ENCODE measurements around the gene MGAT5. TPM values are rescaled to one million over a fixed set of nuclear protein-coding genes. Genes with fewer than 3 reads are reported as not detected.
"Not testable (repeated sequence)": the region's sequence is repeated elsewhere in the genome, so short reads cannot be mapped to it uniquely, and the experiment has no call there.

Gene MGAT5
- total RNA-seq, 1 donor from 2014 or later = 21.2 TPM

GRCh38 chr2:134293719-134294537 is 40.1 kb downstream of the MGAT5 start:
- Histone ChIP-seq H3K9me3 (ENCODE audit: low read depth) (no peaks in the 10 kb centered on the region), H3K36me3 (no peaks in the 10 kb centered on the region), H3K4me3 (no peak overlapping the region), H2AFZ (replicated peaks) (no peak overlapping the region), H3K79me2 (ENCODE audit: low read depth) (no peaks in the 10 kb centered on the region), H4K20me1 (ENCODE audit: low read depth) (no peaks in the 10 kb centered on the region), H3F3A (ENCODE audit: low read depth) (no peaks in the 10 kb centered on the region), H3K27me3 (no peaks in the 10 kb centered on the region), H3K4me1 (no peaks in the 10 kb centered on the region), H3K9ac (no peak overlapping the region), H3K4me2 (no peak overlapping the region), H3K27ac (no peak overlapping the region)
- Mint-ChIP-seq H3K36me3 (no peaks in the 10 kb centered on the region), H3K27me3 (ENCODE audit: insufficient read depth, low read depth) (no peaks in the 10 kb centered on the region), H3K27ac (no peak overlapping the region), H3K4me3 (no peak overlapping the region), H3K9me3 (no peaks in the 10 kb centered on the region), H3K4me1 (no peaks in the 10 kb centered on the region)
- no peak for DNase-seq (ENCODE audit: low spot score)
- TF ChIP-seq EZH2phosphoT487 (IDR thresholded peaks at IDR 0.05) (no peak), EZH2 (IDR thresholded peaks at IDR 0.05) (no peak), CTCF (IDR thresholded peaks at IDR 0.05) (no peak)

GRCh38 chr2:134294598-134294997 is 40.7 kb downstream of the MGAT5 start:
- not testable (repeated sequence) for H3K9me3 ChIP-seq (ENCODE audit: low read depth); H3F3A ChIP-seq (ENCODE audit: low read depth); H3K27ac Mint-ChIP-seq; H3K4me1 ChIP-seq; H3K79me2 ChIP-seq (ENCODE audit: low read depth); H3K27ac ChIP-seq; H3K4me3 ChIP-seq; H3K4me2 ChIP-seq; H3K4me1 Mint-ChIP-seq; H3K9me3 Mint-ChIP-seq; H2AFZ ChIP-seq (replicated peaks); H3K36me3 ChIP-seq; H3K4me3 Mint-ChIP-seq; H3K9ac ChIP-seq; H3K27me3 ChIP-seq; H3K36me3 Mint-ChIP-seq; H4K20me1 ChIP-seq (ENCODE audit: low read depth); DNase-seq (ENCODE audit: low spot score); H3K27me3 Mint-ChIP-seq (ENCODE audit: insufficient read depth, low read depth)

GRCh38 chr2:134295441-134295840 is 41.6 kb downstream of the MGAT5 start:
- DNase-seq (ENCODE audit: low spot score) = no peak
- Mint-ChIP-seq H3K27me3 (ENCODE audit: insufficient read depth, low read depth) (no peaks in the 10 kb centered on the region), H3K9me3 (no peaks in the 10 kb centered on the region), H3K4me1 (no peaks in the 10 kb centered on the region), H3K36me3 (no peaks in the 10 kb centered on the region), H3K27ac (no peak overlapping the region), H3K4me3 (no peak overlapping the region)
- Histone ChIP-seq H3K9me3 (ENCODE audit: low read depth) (no peaks in the 10 kb centered on the region), H3K4me3 (no peak overlapping the region), H3K27me3 (no peaks in the 10 kb centered on the region), H2AFZ (replicated peaks) (no peak overlapping the region), H4K20me1 (ENCODE audit: low read depth) (no peaks in the 10 kb centered on the region), H3K4me2 (no peak overlapping the region), H3K4me1 (no peaks in the 10 kb centered on the region), H3K27ac (no peak overlapping the region), H3K79me2 (ENCODE audit: low read depth) (no peaks in the 10 kb centered on the region), H3K9ac (no peak overlapping the region), H3F3A (ENCODE audit: low read depth) (no peaks in the 10 kb centered on the region), H3K36me3 (no peaks in the 10 kb centered on the region)
- TF ChIP-seq EZH2phosphoT487 (IDR thresholded peaks at IDR 0.05) = no peak
- TF ChIP-seq CTCF (IDR thresholded peaks at IDR 0.05) = no peak
- no peak for TF ChIP-seq EZH2 (IDR thresholded peaks at IDR 0.05)

GRCh38 chr2:134296301-134296700 is 42.4 kb downstream of the MGAT5 start:
- Mint-ChIP-seq H3K4me1 (peaks cover under 1% of the 10 kb centered on the region), H3K4me3 (no peak overlapping the region), H3K27ac (no peak overlapping the region), H3K9me3 (no peaks in the 10 kb centered on the region), H3K36me3 (no peaks in the 10 kb centered on the region), H3K27me3 (ENCODE audit: insufficient read depth, low read depth) (no peaks in the 10 kb centered on the region)
- Histone ChIP-seq H3K9ac (no peak overlapping the region), H3K27me3 (no peaks in the 10 kb centered on the region), H3K27ac (no peak overlapping the region), H2AFZ (replicated peaks) (no peak overlapping the region), H3K9me3 (ENCODE audit: low read depth) (no peaks in the 10 kb centered on the region), H3K4me1 (no peaks in the 10 kb centered on the region), H3K4me3 (no peak overlapping the region), H3K4me2 (no peak overlapping the region), H4K20me1 (ENCODE audit: low read depth) (no peaks in the 10 kb centered on the region), H3K79me2 (ENCODE audit: low read depth) (no peaks in the 10 kb centered on the region), H3F3A (ENCODE audit: low read depth) (no peaks in the 10 kb centered on the region), H3K36me3 (no peaks in the 10 kb centered on the region)
- no peak for DNase-seq (ENCODE audit: low spot score)
- TF ChIP-seq EZH2 (IDR thresholded peaks at IDR 0.05) = no peak
